Hypothalamus (tissue), 51 donors: Measurements from ENCODE around the gene NME3.

Source experiments
- DNase-seq, 51 donors: peaks; one replicate each; lab custom pipeline; 2025; lab: John Stamatoyannopoulos, UW

NME3 gene

GRCh38 chr16:1770328-1771187 lies 785 bp downstream of the NME3 start:
- peak in 44 of 51 donors; percentile 13 to 71 (median 43) for DNase-seq

GRCh38 chr16:1769402-1770300 lies 1.7 kb downstream of the NME3 start:
- DNase-seq = peak in 9 of 51 donors; percentile 14 to 56 (median 40)

GRCh38 chr16:1768767-1769401 lies 2.5 kb downstream of the NME3 start:
- peak in 1 of 51 donors; percentile 3 for DNase-seq

GRCh38 chr16:1768061-1768766 lies 3.1 kb downstream of the NME3 start:
- DNase-seq = no peak

- no peak for DNase-seq
These were observed 4.0 kb downstream of the NME3 start for GRCh38 chr16:1767116-1767994.

GRCh38 chr16:1766701-1767100 lies 4.6 kb downstream of the NME3 start:
- DNase-seq = no peak

- DNase-seq = no peak
These were observed 5.1 kb downstream of the NME3 start for GRCh38 chr16:1766231-1766630.

- no peak for DNase-seq
These were observed 5.5 kb downstream of the NME3 start for GRCh38 chr16:1765826-1766225.

- no peak for DNase-seq
These were observed 6.4 kb downstream of the NME3 start for GRCh38 chr16:1764971-1765370.

GRCh38 chr16:1763521-1764511 lies 7.5 kb downstream of the NME3 start:
- DNase-seq = peak in 3 of 51 donors; percentile 16 to 27 (median 16)

- DNase-seq = no peak
These were observed 8.3 kb downstream of the NME3 start for GRCh38 chr16:1762879-1763520.

- no peak for DNase-seq
These were observed 9.0 kb downstream of the NME3 start for GRCh38 chr16:1762196-1762878.

GRCh38 chr16:1761751-1762150 lies 9.6 kb downstream of the NME3 start:
- no peak for DNase-seq

- no peak for DNase-seq
These were observed 10.4 kb downstream of the NME3 start for GRCh38 chr16:1760911-1761310.

GRCh38 chr16:1759511-1759910 lies 11.8 kb downstream of the NME3 start:
- DNase-seq = no peak

GRCh38 chr16:1758923-1759322 lies 12.4 kb downstream of the NME3 start:
- no peak for DNase-seq
